ENCODE results near the gene OSER1. TPM values are rescaled to one million over a fixed set of nuclear protein-coding genes. Genes with fewer than 3 reads are reported as not detected.
"Not testable (repeated sequence)": the region's sequence is repeated elsewhere in the genome, so short reads cannot be mapped to it uniquely, and the experiment has no call there.

OSER1 gene
- total RNA-seq, 2 donors from 2014 or later: 21.9 to 35.2 TPM

DNA sequence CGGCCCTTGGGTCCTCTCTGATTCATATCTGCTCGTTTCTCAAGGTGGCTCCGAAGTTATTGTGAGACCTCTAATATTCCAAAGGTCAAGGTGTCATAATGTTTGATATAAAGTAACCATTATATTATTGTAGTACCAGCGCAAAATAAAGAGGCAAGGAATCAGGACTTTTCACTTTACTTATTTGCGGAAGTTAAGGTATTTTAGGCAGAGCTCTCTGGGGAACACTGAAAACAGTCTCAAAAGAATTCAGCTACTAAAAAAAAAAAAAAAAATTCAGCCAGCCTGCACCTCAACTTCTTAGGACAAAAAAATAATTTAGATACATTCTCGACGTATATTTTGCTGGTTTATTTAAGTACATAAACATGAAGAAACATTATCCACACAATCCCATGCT, 2.4 kb downstream of the OSER1 start:
- DNase-seq: no peak
- no peak for ATAC-seq
- intact Hi-C loops (cut with DNase I, micrococcal nuclease): no loop called here

DNA sequence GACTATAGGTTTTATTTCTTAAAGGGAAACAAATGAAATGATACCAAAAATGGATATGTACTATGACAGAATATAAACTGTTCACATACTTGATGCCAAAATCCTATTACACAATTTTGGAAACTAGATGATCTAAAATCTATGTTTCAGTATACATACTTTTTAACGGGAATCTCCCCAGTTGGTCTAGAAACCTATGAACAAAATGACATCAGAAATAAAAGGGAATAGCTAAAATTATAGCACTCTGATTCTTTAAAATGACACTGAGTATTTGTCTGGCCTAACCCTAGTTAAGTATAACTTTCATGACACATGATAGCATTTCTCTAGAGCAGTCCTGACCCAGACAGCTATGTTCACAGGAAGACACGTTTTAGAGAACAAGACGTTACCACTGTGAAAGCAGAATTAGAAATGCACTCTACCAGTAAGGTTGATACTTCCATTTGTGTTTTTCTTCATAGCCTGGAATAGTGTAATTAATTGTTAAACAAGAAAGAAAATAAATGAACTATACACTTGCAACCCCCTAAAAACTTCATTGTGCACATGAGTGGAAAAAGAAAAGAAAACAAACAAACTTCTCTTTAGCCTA, 3.3 kb downstream of the OSER1 start:
- intact Hi-C loops (cut with DNase I, micrococcal nuclease): no loop called here
- no peak for ATAC-seq
- DNase-seq: no peak

DNA sequence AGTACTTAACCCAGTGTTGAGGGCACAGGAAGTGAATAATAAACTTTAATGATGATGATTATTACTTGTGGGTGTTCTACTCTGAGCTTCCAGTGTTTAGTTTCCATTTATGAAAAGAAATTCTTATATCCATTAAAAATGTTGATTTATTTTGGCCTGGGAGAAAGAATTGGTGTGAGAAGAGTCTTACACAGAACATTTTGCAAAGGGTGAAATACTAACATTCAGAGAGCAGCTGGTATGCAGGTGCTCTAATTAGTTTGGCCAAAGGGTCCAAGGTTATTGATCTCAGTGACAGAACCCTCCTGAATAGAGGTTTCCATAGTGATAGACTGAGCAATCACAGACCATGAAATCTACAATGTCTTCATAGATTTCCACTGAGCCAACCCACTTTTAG, 4.4 kb downstream of the OSER1 start:
- DNase-seq (no peak), ATAC-seq (no peak)
- intact Hi-C loops (cut with DNase I, micrococcal nuclease): no loop called here

DNA sequence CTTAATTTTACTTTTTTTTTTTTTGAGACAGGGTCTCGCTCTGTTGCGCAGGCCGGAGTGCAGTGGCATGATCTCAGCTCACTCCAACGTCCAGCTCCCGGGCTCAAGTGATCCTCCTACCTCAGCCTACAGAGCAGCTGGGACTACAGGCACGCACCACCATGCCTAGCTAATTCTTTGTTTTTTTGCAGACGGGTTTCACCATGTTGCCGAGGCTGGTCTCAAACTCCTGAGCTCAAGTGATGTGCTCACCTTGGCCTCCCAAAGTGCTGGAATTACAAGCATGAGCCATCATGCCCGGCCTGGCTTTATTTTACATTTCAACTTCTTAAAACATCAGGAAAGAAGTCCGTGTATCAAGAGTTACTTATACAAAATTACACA, 5.7 kb downstream of the OSER1 start:
- DNase-seq: no peak
- intact Hi-C loops (cut with DNase I, micrococcal nuclease): no loop called here
- ATAC-seq: no peak

DNA sequence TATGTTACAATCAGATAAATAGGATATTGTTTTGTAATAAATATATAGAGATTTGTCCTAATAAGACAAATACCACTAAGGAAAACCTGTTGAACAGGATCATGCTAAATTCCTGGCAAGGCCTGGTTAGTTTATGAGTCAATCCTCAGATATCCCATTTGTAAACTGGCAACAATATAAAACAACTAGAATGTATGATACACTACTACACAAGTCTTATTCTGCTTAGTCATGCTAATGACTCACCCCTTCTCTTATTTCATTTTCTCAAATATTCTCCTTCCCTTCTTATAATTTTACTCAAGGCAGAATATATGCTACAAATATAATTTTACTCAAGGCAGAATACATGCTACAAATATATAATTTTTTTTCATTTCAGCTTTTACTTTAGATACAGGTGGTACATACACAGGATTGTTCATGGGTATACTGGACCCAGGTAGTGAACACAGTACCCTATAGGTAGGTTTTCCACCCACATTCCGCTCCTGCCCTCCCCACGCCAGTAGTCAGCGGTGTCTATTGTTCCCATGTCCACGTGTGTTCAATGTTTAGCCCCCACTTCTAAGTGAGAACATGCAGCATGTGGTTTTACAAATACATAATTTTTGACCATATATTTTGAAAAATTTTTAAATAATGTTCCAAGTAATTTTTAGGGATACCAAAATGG, 6.3 kb downstream of the OSER1 start:
- DNase-seq (no peak), ATAC-seq (peak; percentile 42)
- intact Hi-C loops (cut with DNase I, micrococcal nuclease): no loop called here

DNA sequence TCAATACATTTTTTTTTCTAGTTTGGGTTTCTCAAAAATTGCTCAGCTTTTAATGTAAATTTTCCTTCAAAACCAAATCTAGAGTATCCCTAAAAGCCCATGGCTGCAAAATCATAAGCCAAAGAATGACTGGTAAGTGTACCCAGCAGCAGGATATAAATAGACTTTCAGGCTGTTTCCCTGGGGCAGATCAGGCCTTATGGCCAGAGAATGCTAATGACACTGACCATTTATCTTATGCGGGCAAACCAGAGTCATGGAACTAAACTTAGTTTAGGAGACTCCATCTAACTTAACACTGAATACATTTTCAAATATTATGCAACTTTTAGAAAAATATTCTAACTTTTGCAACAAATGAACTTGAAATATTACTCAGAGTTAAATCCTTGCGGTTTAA, 7.4 kb downstream of the OSER1 start:
- DNase-seq: no peak
- ATAC-seq: no peak
- intact Hi-C loops (cut with DNase I, micrococcal nuclease): no loop called here

DNA sequence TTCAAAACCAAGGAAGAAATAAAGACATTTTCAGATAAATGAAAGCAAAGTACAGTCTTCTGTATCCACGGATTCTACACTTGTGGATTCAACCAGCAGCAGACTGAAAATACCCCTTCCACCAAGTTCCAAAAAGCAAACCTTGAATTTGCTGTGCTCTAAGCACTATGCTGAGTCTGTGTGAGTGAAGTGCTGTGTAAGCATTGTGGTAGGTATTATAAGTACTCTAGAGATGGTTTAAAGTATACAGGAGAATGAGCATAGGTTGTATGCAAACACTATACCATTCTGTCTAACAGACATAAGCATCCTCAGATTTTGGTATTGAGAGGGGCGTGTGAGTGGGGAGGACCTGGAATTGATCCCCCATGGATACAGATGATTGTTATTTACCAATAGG, 9.6 kb downstream of the OSER1 start:
- no peak for DNase-seq
- intact Hi-C loops (cut with DNase I, micrococcal nuclease): no loop called here
- no peak for ATAC-seq

DNA sequence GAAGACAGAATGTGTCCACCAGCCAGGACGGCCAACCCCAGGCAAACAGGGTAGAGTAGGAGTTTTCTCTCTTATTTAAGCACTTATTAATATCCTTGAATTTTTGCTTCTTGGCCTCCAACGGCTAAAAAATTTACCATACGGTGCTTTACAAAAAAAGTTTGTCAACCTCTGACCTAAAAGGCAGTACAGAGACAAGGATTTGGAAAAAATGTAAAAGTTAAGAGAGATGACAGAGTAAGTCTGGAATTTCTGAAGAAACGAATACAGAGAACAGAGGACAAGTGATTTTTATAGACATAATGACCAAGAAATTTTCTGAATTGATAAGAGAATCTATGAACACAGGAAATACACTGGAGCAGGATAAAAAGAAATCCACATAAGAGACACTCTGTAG, 10.2 kb downstream of the OSER1 start:
- intact Hi-C loops (cut with DNase I, micrococcal nuclease): no loop called here
- DNase-seq (no peak), ATAC-seq (no peak)

DNA sequence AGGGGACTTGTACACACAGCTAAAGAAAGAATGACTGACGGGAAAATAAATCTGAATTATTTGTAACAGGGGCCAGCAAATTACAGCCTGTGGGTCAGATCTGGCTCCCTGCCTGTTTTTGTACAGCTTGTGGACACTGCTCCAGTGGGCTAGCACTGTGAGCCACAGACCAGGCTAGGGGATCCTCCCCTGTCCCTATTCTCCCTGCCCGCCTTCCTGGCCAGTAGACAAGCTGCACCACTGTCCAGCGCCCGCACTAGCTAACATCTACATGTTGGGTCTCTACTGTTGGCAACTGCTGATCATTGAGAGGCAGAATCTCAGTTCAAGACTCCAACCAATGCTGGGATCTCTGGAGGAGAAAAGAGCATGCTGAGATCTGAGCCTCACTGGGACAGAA, 10.7 kb downstream of the OSER1 start:
- ATAC-seq: no peak
- no peak for DNase-seq
- intact Hi-C loops (cut with DNase I, micrococcal nuclease): no loop called here

DNA sequence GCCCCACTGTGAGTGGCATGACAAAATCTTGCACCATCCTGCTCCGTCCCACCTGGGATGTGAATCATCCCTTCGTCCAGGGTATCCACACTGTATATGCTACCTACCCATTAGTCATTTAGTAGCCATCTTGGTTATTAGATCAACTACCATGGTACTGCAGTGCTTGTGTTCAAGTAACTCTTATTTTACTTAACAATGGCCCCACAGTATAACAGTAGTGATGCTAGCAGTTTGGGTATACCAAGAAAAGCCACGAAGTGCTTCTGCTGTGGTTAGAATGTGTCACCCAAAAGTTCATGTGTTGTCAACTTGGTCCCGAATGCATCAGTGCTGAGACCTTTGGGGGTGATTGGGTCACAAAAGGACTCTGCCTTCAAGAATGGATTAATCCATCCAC, 11.7 kb downstream of the OSER1 start:
- no peak for DNase-seq
- ATAC-seq: no peak
- intact Hi-C loops (cut with DNase I, micrococcal nuclease): no loop called here

DNA sequence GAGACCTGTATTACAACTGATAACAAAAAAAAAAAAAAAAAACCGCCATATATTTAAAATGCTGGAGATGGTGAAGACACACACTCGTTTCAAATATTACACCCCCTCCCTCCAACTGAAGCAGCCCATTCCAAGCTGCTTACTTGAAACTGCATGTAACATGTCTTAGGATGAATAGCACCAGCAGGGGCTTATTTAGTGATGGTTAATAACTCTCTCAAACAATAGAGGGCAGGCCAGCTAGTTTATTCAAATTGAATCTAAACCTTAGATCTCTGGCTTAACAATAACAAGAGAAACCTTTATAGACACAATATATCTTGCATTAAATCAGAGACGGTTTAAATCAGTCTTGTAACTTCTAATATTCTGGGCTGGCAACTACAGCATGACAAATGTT, 14.3 kb downstream of the OSER1 start:
- ATAC-seq (no peak), DNase-seq (no peak)
- intact Hi-C loops (cut with DNase I, micrococcal nuclease): no loop called here

DNA sequence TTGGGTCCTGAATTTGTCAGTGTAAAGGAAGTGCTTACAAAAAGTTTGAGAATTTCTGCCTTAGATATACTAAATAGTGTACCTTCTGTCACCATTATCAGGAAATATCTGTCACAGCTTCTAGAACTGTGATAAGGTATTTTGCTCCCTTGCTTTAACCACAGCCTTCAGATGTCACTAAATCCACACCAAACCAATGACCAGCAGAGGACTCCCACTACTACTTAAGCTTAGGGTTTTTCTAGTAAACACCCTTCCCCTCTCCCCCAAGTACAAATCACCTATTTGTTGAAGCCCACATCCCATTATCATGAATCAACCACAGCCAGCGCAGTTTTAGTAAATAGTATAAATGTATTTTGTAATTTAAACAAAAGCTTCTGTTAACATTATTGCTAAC, 15.0 kb downstream of the OSER1 start:
- intact Hi-C loops (cut with DNase I, micrococcal nuclease): no loop called here
- ATAC-seq (no peak), DNase-seq (no peak)

DNA sequence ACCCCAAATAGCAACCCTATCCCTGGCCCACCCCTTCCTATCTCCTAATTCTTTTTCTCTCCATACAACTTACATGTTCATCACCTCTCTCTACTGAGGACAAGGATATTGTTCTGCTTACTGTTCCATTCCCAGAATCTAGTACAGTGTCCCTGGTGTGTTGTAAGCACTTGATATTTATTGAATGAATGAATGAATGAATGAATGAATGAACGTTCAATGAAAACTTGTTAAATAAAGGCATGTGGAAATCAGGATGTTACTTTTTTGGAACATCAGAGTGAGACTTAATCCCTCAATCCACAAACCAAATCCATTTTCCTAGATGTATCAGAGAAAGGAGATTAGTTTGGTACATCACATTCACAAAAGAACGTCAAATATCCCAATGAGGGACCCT, 16.8 kb downstream of the OSER1 start:
- no peak for ATAC-seq
- intact Hi-C loops (cut with DNase I, micrococcal nuclease): no loop called here
- DNase-seq: no peak

DNA sequence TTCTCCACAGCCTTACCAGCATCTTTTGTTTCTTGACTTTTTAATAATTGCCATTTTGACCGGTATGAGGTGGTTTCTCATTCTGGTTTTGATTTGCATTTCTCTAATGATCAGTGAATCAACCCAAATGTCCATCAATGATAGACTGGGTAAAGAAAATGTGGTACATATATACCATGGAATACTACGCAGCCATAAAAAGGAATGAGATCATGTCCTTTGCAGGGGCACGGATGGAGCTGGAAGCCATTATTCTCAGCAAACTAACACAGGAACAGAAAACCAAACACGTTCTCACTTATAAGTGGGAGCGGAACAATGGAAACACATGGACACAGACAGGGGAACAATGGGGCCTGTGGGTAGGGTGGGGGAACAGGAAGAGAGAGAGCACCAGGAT, 18.9 kb downstream of the OSER1 start:
- intact Hi-C loops (cut with DNase I, micrococcal nuclease): loop anchor here in 1 of 2 donors (2.0 kb wide), 1 partner anchor 75 kb away; no protein-coding TSS in a partner anchor
- ATAC-seq, DNase-seq: not testable (repeated sequence)

DNA sequence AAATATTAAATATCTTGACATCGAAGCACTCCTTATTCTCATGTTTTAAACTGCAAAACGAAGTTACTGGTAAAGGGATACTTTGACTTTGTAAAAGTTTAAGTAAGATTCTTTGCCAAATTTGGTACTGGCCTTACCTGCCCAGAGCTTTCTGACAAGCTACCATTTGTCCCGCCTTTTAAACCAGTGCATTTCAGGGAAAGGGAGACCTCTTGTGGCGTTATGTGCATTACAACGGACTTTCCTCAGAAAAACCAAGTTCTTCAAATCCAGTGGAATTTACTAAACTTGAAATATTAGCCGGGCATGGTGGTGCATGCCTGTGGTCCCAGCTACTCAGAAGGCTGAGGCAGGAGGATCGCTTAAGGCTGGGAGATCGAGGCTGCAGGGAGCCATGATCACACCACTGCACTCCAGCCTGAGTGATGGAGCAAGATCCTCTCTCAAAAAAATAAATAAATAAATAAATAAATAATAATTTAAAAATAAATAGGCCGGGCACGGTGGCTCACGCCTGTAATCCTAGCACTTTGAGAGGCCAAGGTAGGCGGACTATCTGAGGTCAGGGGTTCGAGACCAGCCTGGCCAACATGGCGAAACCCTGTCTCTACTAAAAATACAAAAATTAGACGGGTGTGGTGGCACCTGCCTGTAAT, 20.2 kb downstream of the OSER1 start:
- peak in 1 of 2 donors; percentile 44 for DNase-seq
- peak; percentile 40 for ATAC-seq
- intact Hi-C loops (cut with DNase I, micrococcal nuclease): loop anchor here in 1 of 2 donors (2.0 kb wide), 1 partner anchor 74 kb away; no protein-coding TSS in a partner anchor

DNA sequence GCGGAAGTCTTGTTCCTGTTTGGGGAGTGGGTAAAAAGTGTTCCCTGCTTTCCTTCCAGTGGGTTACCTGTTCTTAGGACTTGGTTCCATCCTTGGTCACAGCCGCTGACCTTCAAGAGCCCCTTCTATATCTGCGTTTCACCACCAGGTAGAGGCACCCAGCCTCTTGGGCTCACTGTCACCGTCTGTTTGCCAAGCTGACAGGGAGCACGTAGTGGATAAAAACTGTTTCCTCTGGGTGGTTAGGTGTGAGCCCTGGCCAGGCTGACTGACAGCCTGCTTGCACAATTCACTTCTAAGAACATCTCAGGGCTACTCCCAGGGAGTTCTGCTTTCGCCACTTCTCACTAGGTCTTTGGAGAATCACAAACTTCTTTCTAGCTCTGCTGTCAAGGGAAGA, 21.8 kb downstream of the OSER1 start:
- no peak for ATAC-seq
- no peak for DNase-seq
- intact Hi-C loops (cut with DNase I, micrococcal nuclease): loop anchor here in 1 of 2 donors (10.0 kb wide), 1 partner anchor 74 kb away; no protein-coding TSS in a partner anchor

DNA sequence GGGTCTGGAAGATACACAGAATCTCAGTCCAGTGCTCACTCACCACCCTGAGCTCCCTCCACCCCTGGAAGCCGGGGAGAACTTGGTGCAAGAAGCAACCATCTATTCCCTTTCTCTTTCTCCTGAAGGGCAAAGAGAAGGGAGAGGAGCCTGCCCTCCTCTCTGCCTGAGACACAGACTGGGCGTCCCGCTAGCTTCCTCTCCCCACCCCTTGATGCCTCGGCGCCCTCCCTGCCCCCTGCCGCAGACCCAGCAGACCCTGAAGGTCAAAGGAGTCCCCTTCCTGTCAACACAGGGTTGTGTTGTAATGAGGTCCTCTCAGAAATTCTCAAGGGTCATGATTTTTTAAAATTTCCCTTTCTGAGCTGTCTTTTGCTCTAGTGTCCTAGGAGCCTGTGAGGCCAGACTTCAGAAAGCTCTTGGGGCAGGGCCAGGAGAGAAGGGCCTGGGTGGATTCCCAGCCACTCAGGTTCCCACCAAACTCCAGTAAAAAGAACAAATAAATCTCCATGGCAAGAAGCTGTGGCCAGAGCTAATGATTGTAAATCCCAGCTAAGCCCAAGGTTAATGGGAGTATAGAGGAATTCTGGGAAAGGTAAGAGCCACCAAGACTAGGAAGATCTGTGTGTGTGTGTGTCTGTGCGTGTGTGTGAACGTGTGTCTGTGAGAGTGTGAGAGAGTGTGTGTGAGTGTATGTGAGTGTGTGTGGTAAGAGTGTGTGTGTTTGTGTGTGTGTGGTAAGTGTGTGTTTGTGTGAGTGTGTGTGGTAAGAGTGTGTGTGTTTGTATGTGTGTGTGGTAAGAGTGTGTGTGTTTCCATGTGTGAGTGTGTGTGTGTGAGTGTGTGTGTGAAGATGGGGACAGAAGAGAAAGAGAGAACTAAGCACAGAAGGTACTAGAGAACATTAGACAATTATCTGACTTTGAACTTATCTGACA, 22.5 kb downstream of the OSER1 start:
- intact Hi-C loops (cut with DNase I, micrococcal nuclease): loop anchor here in 1 of 2 donors (10.0 kb wide), 1 partner anchor 73 kb away; no protein-coding TSS in a partner anchor
- DNase-seq: peak; percentile 19 to 44
- no peak for ATAC-seq

DNA sequence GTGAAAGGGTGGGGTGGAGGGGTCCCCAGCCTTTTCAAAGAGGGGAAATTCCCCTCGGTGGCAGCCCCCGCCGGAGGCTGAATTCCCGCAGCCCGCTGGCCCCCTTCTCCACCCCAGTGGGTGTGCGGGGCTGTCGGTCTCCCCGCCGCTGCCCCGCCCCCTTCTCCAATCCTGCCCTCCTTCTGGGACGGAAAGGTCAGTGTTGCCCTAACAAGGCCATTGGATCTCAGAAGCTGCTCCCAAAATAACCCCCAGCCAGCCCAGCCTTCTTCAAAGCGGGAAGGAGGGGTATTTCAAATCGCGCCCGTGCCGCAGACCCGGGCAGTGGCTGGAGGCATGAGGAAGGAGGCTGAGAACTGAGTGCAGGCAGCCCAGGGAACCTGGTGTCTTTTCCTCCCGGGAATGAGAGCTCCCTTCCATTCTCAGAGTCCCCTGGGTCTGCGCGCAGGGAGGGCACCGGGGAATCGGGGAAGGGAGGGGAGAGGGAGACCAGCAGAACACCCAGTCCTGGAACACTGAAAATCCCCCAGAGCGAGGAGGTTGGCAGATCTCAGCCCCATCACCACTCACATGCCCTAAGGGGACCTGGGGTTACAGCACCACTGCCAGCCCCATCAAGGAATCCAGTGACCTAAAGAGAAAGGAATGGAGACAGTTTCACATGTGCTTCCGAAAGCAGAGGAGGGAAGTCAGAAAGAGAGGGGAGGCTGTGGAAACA, 23.4 kb downstream of the OSER1 start, which contains the start of gene JPH2:
Gene JPH2 (minus strand): TSS at position 135 of the 718 bp plus-strand sequence. CDS start 483 bp downstream, outside the sequence.
- peak; percentile 70 for ATAC-seq
- intact Hi-C loops (cut with DNase I, micrococcal nuclease): loop anchor here in 1 of 2 donors (10.0 kb wide), 1 partner anchor 72 kb away; no protein-coding TSS in a partner anchor
- DNase-seq: peak; percentile 43 to 70
